Measurements from ENCODE around the gene MED12L.
"Not testable (repeated sequence)": the region's sequence is repeated elsewhere in the genome, so short reads cannot be mapped to it uniquely, and the experiment has no call there.

MED12L gene, protein sequence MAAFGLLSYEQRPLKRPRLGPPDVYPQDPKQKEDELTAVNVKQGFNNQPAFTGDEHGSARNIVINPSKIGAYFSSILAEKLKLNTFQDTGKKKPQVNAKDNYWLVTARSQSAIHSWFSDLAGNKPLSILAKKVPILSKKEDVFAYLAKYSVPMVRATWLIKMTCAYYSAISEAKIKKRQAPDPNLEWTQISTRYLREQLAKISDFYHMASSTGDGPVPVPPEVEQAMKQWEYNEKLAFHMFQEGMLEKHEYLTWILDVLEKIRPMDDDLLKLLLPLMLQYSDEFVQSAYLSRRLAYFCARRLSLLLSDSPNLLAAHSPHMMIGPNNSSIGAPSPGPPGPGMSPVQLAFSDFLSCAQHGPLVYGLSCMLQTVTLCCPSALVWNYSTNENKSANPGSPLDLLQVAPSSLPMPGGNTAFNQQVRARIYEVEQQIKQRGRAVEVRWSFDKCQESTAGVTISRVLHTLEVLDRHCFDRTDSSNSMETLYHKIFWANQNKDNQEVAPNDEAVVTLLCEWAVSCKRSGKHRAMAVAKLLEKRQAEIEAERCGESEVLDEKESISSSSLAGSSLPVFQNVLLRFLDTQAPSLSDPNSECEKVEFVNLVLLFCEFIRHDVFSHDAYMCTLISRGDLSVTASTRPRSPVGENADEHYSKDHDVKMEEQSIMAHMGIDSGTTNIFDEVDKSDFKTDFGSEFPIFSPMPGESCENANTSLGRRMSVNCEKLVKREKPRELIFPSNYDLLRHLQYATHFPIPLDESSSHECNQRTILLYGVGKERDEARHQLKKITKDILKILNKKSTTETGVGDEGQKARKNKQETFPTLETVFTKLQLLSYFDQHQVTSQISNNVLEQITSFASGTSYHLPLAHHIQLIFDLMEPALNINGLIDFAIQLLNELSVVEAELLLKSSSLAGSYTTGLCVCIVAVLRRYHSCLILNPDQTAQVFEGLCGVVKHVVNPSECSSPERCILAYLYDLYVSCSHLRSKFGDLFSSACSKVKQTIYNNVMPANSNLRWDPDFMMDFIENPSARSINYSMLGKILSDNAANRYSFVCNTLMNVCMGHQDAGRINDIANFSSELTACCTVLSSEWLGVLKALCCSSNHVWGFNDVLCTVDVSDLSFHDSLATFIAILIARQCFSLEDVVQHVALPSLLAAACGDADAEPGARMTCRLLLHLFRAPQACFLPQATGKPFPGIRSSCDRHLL (N-terminal part only)

GRCh38 chr3:151085227-151085888, at the start of gene MED12L:
MED12L (plus strand) TSS chr3:151085664; CDS start chr3:151086927, 1,263 bp downstream.
- peak; percentile 7 for DNase-seq (ENCODE audit: low read depth)

- peak; percentile 78 for DNase-seq (ENCODE audit: low read depth)
Observed at GRCh38 chr3:151037746-151038477, 47.6 kb upstream of the MED12L start.

DNA sequence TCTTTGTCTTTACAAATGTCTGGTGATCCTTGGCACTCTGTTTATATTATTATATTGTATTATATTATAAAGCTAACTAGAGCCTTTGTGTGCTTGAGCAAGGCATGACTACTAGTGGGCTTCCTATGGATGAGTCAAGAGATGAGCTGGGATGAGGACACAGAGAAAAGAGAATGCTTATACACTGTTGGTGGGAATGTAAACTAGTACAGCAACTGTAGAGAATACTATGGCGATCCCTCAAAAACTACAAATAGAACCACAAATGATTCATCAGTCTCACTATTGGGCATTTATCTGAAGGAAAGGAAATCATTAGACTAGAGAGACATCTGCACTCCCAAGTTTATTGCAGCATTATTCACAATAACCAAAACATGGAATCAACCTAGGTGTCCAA, 40.8 kb upstream of the MED12L start:
- DNase-seq (ENCODE audit: low read depth) = no peak

DNA sequence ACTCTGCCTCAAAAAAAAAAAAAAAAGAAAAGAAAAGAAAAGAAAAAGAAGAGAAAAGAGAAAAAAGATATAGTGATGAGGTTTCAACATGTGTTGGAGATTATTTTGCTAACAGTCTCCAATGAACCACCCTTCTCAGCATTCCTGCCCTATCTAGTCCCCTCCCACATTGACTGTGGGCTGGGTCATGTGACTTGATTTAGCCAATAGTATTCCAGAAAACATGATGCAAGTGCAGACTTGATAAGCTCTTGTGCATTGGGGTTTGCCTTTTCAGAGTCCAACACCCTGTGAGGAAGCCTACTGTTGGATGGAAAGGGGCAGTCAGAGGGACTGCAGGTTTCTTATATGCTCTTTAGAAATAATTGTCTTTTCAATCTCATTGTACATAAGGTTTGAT, 37.8 kb upstream of the MED12L start:
- DNase-seq (ENCODE audit: low read depth) = no peak

DNA sequence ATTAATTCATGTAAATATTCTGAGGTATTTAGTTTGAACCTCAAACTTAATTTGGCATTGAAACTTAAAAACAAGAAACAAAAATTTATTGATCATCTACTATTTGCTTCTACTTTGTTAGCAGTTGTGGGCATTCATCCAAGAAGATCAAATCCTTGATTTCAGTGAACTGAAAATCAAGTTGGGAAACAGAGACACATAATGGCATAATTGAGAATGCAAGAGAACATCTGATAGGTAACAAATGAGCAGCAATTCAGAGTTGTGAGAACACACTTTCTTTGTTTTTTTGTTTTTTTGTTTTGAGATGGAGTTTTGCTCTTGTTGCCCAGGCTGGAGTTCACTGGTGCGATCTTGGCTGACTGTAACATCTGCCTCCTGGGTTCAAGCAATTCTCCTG, 33.9 kb upstream of the MED12L start:
- DNase-seq (ENCODE audit: low read depth) = no peak

DNA sequence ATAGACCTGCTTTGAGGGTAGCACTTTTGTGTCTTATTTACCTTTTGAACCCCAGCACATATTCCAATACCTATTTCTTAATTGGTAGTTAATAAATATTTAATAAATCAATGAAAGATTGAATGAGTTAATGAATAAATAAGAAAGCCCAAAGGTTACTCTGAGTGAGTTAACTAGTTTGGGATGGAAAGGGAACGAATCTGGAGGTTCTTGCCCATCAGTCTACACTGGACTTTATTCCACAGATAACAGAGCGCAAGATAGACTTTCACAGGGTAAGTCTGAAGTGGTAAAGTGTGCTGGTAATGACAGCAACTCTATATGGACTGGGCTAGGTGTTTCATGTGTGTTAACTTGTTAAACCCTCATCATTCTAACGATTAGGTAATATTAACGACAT, 33.1 kb upstream of the MED12L start:
- DNase-seq (ENCODE audit: low read depth) = no peak

DNA sequence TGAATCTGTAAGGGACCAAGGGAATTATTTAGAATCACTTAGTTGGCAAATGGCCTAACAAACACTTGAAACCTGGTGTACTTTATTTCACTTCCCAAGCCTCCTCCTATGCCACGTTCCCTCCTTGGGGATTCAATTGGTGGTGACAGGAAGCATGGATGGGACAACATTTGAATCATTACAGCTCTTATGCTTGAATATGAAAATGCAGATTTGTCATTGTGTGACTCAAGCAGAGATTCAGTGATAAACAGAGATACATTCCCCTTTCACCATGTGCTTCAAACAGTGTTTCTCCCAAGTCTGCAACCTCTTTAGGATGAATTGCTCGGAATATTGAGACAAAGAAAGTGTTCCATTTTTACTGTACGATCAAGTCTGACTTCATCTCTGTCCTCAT, 32.7 kb upstream of the MED12L start:
- no peak for DNase-seq (ENCODE audit: low read depth)

- no peak for DNase-seq (ENCODE audit: low read depth)
Observed at GRCh38 chr3:151058740-151059139, 26.7 kb upstream of the MED12L start.

DNA sequence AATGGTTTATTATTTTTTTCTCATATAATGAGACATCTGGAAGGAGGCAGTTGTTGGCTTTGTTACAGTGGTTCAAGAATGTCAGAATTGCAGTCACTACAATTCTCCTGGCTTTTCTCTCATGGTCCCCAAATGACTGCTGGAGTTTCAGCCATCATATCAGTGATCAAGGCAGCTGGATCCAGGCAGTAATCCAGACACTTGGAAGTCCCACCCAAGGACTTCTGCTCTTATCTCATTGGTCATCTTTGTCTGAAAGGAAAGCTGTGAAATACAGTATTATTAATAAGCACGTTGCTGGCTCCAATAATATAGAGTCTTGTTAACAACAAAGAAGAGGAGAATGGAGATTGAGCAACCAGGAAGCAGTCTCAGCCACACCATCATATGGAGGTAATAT, 22.9 kb upstream of the MED12L start:
- no peak for DNase-seq (ENCODE audit: low read depth)

DNA sequence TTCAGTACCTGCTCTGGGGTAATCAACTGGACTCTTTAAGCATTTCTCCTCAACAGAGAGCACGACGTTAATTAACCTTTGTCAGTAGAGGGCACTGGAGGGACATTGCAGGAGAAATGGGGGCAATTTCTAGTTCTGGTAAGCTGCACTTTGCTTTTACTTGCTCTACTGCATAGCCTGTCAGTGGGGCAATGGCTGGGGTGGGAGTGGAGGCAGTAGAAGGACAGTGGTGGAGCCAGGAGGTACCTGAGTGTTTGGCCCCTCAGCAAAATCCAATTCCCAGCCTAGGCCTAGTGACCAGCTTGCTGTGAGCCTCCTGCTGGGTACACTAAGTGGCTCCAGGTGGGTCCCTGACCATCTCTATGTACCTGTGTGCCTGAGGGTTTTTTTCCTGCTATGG, 18.3 kb upstream of the MED12L start:
- no peak for DNase-seq (ENCODE audit: low read depth)

GRCh38 chr3:151072842-151073241, 12.6 kb upstream of the MED12L start:
- DNase-seq (ENCODE audit: low read depth) = not testable (repeated sequence)

DNA sequence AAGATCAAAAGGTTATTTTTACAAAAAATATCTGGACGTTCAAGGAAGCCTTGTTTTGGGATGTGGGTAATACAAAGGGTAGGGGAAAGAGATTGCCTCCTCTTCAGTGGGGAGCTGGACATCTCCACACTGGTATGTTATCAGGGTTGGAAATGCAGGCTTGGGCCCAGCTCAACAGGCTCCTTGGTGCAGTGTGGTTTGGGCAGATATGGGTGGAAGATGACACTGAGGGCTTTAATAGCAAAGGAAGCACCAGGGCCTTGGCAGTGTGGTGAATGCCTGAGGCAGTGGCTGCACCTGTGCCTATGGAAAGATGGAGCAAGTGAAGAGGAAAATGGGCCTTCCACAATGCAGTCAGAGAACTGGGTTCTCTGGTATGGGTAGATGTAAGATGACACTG, 11.2 kb upstream of the MED12L start:
- DNase-seq (ENCODE audit: low read depth) = no peak

- DNase-seq (ENCODE audit: low read depth) = no peak
Observed at GRCh38 chr3:151075869-151076562, 9.4 kb upstream of the MED12L start.

GRCh38 chr3:151076626-151077025, 8.8 kb upstream of the MED12L start:
- no peak for DNase-seq (ENCODE audit: low read depth)

GRCh38 chr3:151081082-151081481, 4.4 kb upstream of the MED12L start:
- not testable (repeated sequence) for DNase-seq (ENCODE audit: low read depth)

DNA sequence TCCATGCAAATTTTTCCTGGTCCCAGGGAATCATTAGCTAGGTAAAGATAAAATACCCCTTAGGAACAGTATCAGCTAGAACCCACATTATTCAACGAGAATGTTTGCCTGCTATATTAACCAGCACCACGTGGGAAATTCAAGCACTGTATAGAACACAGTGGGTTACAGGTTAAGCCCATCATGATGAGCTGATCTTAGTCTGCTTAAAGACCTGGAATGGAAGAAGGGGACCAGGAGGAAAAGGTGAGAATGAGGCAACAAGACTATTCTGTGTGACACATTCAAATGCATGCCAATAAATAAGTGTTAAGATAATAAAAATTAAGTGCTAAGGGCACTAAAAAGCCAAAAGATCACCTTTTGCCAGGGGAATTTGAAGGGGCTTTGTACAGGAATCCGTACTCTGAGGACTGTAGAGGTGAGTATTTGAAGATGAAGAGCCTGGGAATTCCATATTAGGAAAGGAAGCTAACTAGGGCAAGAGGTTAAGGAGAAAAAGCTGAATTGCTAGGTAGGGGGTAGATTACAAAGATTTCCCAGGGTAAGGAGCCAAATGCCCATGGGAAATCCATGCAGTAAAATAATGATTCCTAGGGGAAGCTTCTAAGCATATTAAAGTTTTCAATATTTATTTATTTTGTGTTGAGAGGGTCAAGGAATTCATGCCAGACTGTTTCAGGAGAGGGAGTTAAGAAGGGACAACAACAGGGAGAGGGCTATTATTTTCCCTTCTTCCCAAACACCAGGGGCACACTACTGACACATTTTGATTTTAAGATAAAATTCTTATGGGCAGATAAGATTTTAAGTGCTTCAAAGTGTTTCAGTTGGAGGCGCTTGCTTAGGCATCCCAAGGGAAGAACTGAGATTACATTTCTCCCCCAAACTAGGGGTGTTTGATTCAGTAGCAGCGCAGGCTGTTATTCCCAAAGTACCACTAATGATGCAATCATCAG, 2.3 kb upstream of the MED12L start:
- DNase-seq (ENCODE audit: low read depth) = no peak

DNA sequence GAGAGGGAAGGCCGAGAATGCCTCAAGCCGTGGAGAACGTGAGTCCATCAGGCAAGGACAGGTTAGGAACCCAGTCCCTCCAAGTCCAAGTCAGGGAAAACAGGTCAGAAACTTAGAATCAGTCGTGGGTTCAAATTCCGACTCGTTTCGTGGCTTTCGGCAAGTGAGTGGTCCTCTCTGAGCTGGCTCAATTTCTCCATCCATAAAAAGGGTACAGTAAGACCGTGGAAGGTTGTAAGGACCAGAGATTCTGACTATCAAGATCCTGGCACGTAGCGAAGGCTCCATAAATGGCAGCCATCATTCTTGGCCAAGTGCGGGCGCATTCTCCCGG, 604 bp upstream of the MED12L start:
- DNase-seq (ENCODE audit: low read depth) = no peak

DNA sequence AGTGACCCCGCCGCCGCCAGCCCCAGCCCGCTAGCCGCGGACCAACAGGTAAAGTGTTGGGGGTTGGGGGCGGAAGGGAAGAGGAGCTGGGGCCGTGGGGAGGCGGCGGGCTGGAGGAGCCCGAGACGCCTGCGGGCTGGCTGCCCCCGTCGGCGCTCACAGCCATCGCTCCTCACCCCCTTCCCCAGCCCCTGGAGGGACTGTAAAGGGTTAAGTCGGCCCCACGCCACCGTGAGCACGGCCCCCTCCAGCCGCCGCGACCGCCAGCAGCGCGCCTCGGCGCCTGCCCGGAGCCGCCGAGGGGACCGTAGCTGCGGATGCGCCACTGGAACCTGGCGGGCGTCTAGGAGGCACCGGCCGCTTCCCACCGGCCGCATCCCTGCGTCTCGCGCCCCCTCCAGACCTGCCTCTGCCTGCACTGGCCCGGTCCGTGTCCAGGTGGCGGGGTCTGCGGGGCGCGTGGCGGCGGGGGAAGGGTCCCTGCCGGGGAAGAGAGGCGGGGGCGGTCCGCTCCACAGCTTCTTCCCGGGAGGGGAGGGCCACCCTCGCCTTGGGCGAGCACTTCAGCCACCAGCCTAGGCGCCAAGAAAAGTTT, 522 bp downstream of the MED12L start:
- no peak for DNase-seq (ENCODE audit: low read depth)
